HepG2 (cell line): Measurements from ENCODE around the gene CENPP. TPM values are rescaled to one million over a fixed set of nuclear protein-coding genes. Genes with fewer than 3 reads are reported as not detected.

ENCODE experiments used
- ATAC-seq: fragments of 200-7000 bp; cut with Tn5 transposase; 3 replicates; pipeline ENCODE4 v1.9.1; 2020; ENCODE audit warnings: mild to moderate bottlenecking, moderate library complexity
- BruUV-seq: library from RNA; stranded (reverse); fragments of 400-500 nt; replicated peaks from 2 replicates; lab custom pipeline; 2021; lab: Mats Ljungman, UMichigan
- CTCF ChIA-PET: fragments of 300-600 bp; formaldehyde crosslinking; extraction: SDS; loops from one replicate; lab custom pipeline; 2021; ENCODE audit warnings: low total read pairs, inconsistent platforms, low intra/inter-chr PET ratio; lab: Yijun Ruan, JAX
- POLR2A ChIA-PET: fragments of 350-600 bp; sonication (Branson Sonifier 250); formaldehyde crosslinking; loops from one replicate; lab custom pipeline; 2020; ENCODE audit warnings: antibody characterized with exemption, inconsistent platforms; lab: Yijun Ruan, JAX
- DNase-seq: peaks from one replicate; pipeline ENCODE4 v3.0.0-alpha.2; 2015; ENCODE audit warnings: low spot score
- FAIRE-seq: peaks from 3 replicates; lab custom pipeline; 2011; peaks lifted over from hg19 to GRCh38; lab: Jason Lieb, UNC
- H2AFZ ChIP-seq: one replicate; pipeline ENCODE4 v1.6.1; 2011; ENCODE audit warnings: low read length, inconsistent platforms
- H3K27ac ChIP-seq: fragments of 300-600 bp; 3 replicates; pipeline ENCODE4 v1.8.0; 2011; ENCODE audit warnings: mixed run types, mild to moderate bottlenecking, mixed read lengths, low read length, inconsistent platforms; ENCODE audit not compliant: insufficient read depth; ENCODE audit errors: extremely low read length
- H3K27me3 ChIP-seq, 2 experiments: fragments of 200-600 bp in 1 of 2; 2 replicates in 1 of 2; 3 replicates in 1 of 2; pipeline versions ENCODE4 v1.6.0 to v1.8.0; 2011; ENCODE audit warnings: low read length in 2 of 2, mild to moderate bottlenecking in 2 of 2, moderate library complexity in 2 of 2, inconsistent platforms in 1 of 2; ENCODE audit not compliant: insufficient read depth in 2 of 2, control insufficient read depth in 1 of 2
- H3K36me3 ChIP-seq, 2 experiments: fragments of 200-600 bp in 1 of 2; replicated peaks in 1 of 2; 2 replicates in 1 of 2; 3 replicates in 1 of 2; pipeline versions ENCODE4 v1.5.1 to v1.8.0; 2011; ENCODE audit warnings: low read length in 2 of 2, inconsistent platforms in 1 of 2; ENCODE audit not compliant: insufficient read depth in 2 of 2, control insufficient read depth in 1 of 2
- H3K4me1 ChIP-seq: 2 replicates; pipeline ENCODE4 v1.5.1; 2012; ENCODE audit warnings: low read length, inconsistent platforms; ENCODE audit not compliant: insufficient read depth
- H3K4me2 ChIP-seq: 2 replicates; pipeline ENCODE4 v1.6.0; 2011; ENCODE audit warnings: low read depth, low read length, inconsistent platforms
- H3K4me3 ChIP-seq, 3 experiments: fragments of 200-600 bp in 1 of 3; sonication (generic), shearing (Covaris generic) in 1 of 3; replicated peaks in 1 of 3; 2 replicates each; pipeline ENCODE4 v1.5.1; 2011 to 2016; ENCODE audit warnings: low read length in 3 of 3, inconsistent platforms in 2 of 3, low read depth in 2 of 3, mild to moderate bottlenecking in 2 of 3, control low read depth in 1 of 3, mixed read lengths in 1 of 3; ENCODE audit not compliant: insufficient read depth in 1 of 3
- H3K79me2 ChIP-seq: one replicate; pipeline ENCODE4 v1.6.1; 2011; ENCODE audit warnings: low read length, inconsistent platforms; ENCODE audit not compliant: insufficient read depth
- H3K9ac ChIP-seq: 2 replicates; pipeline ENCODE4 v1.6.0; 2011; ENCODE audit warnings: mild to moderate bottlenecking, low read depth, low read length, inconsistent platforms; ENCODE audit not compliant: insufficient read depth
- H3K9me3 ChIP-seq: 2 replicates; pipeline ENCODE4 v1.5.1; 2012; ENCODE audit warnings: mild to moderate bottlenecking, low read length
- H4K20me1 ChIP-seq: 2 replicates; pipeline ENCODE4 v1.6.0; 2011; ENCODE audit warnings: inconsistent platforms, mild to moderate bottlenecking, low read length, moderate library complexity; ENCODE audit not compliant: insufficient read depth
- BCL6 ChIP-seq: IDR thresholded peaks from 2 replicates; pipeline ENCODE4 v1.6.1; 2016; ENCODE audit warnings: missing genetic modification reagents, missing compliant biosample characterization
- DNMT3B ChIP-seq: conservative IDR thresholded peaks from 2 replicates; pipeline ENCODE4 v1.6.1; 2016; ENCODE audit warnings: missing biosample characterization, control low read depth
- ETV6 ChIP-seq: sonication (generic); formaldehyde crosslinking; conservative IDR thresholded peaks from 2 replicates; pipeline ENCODE4 v1.4.0; 2020; ENCODE audit warnings: missing genetic modification reagents
- FOXO4 ChIP-seq: sonication (generic); formaldehyde crosslinking; conservative IDR thresholded peaks from 2 replicates; pipeline ENCODE4 v1.8.1; 2023; ENCODE audit warnings: missing genetic modification reagents
- IKZF5 ChIP-seq: IDR thresholded peaks from 2 replicates; pipeline ENCODE4 v1.6.1; 2018; ENCODE audit warnings: missing genetic modification reagents, mild to moderate bottlenecking, missing compliant biosample characterization
- POLR2A ChIP-seq, 2 experiments: IDR thresholded peaks; 2 replicates each; pipeline ENCODE4 v1.6.1; 2011; ENCODE audit warnings: low read depth in 2 of 2, low read length in 2 of 2, mild to moderate bottlenecking in 1 of 2, moderate library complexity in 1 of 2; ENCODE audit not compliant: insufficient read depth in 1 of 2
- REPIN1 ChIP-seq: sonication (generic); formaldehyde crosslinking; IDR thresholded peaks from 2 replicates; pipeline ENCODE4 v1.8.0; 2022; ENCODE audit warnings: missing genetic modification reagents, low read depth, mild to moderate bottlenecking, borderline replicate concordance
- STAT6 ChIP-seq: sonication (generic); formaldehyde crosslinking; IDR thresholded peaks from 2 replicates; pipeline ENCODE4 v1.4.0; 2020; ENCODE audit warnings: missing genetic modification reagents, mild to moderate bottlenecking, borderline replicate concordance
- ZNF207 ChIP-seq: fragments of 450-650 bp; IDR thresholded peaks from 2 replicates; pipeline ENCODE4 v1.6.1; 2016; ENCODE audit warnings: antibody characterized with exemption, borderline replicate concordance
- ZNF552 ChIP-seq: sonication (generic); formaldehyde crosslinking; IDR thresholded peaks from 2 replicates; pipeline ENCODE4 v1.9.0; 2022; ENCODE audit warnings: missing genetic modification reagents, mild to moderate bottlenecking, borderline replicate concordance
- ZNF572 ChIP-seq: sonication (generic); formaldehyde crosslinking; IDR thresholded peaks from 2 replicates; pipeline ENCODE4 v1.5.1; 2020; ENCODE audit warnings: mild to moderate bottlenecking, missing genetic modification reagents
- ZNF770 ChIP-seq: sonication (generic); formaldehyde crosslinking; IDR thresholded peaks from 2 replicates; pipeline ENCODE4 v1.5.0; 2020; ENCODE audit warnings: mild to moderate bottlenecking, missing genetic modification reagents
- WGBS: methylation state at CpG from one replicate; pipeline ENCODE4 v1.1.6; 2017; ENCODE audit warnings: low lambda C conversion rate; 5-methylcytosine and 5-hydroxymethylcytosine counted together
- in situ Hi-C: cut with HindIII; loops from 2 replicates; pipeline ENCODE4 v1.10.0; 2017; ENCODE audit warnings: low pct_unique_long_range_greater_than_20kb; ENCODE audit not compliant: extremely low pct_ligation_motif_present
- intact Hi-C: fragments of 100-400 bp; cut with micrococcal nuclease; formaldehyde crosslinking; loops from one replicate; pipeline ENCODE4 v1.10.0; 2022; ENCODE audit not compliant: unreplicated experiment
- polyA plus RNA-seq, 8 experiments: library from polyadenylated mRNA; depleted of rRNA in 3 of 8; stranded (reverse) in 7 of 8; unstranded in 1 of 8; fragments of >200 nt; fragmentation: Illumina TruSeq in 4 of 8; extraction: Trizol in 4 of 8; gene quantifications; 2 replicates each; pipeline versions ENCODE4 v1.2.1 to v1.2.3, GENCODE V29; 2011 to 2016; ENCODE audit warnings: low read depth in 4 of 8, missing spikeins in 1 of 8, mixed read lengths in 1 of 8; ENCODE audit not compliant: insufficient read depth in 1 of 8
- total RNA-seq, 5 experiments: library from RNA; depleted of rRNA; stranded (reverse); fragments of >200 nt; fragmentation: Illumina TruSeq; extraction: Trizol; gene quantifications; 2 replicates each; pipeline ENCODE4 v1.2.3, GENCODE V29; 2016; ENCODE audit warnings: low read depth in 1 of 5

CENPP gene
- total and polyA plus RNA-seq, 2 of the 13 experiments (the other 11 are each of a cell fraction or from before 2014, with no cell fraction given): 2.0 to 11.4 TPM

- Histone ChIP-seq H4K20me1 (no peaks in the 10 kb centered on the region), H3K27ac (no peak overlapping the region)
- 84% methylated on average over 3 of the region's 3 CpGs for WGBS
- intact Hi-C loops: no loop called here
- no TSS peak for BruUV-seq
- TF ChIP-seq POLR2A (IDR thresholded peaks at IDR 0.05; ENCODE audit: insufficient read depth in 1 of 2, low read depth in 2 of 2, low read length in 2 of 2) (no peak), FOXO4 (no peak), DNMT3B (CRISPR knock-in tag) (no peak)
- TF ChIP-seq, all 625 proteins: peak for 0
- Histone ChIP-seq H3K9me3 (no peaks in the 10 kb centered on the region), H3K9ac (no peak overlapping the region), H3K79me2 (no peaks in the 10 kb centered on the region), H3K4me3 (no peak overlapping the region), H3K27me3 (no peaks in the 10 kb centered on the region), H2AFZ (no peak overlapping the region), H3K4me2 (no peak overlapping the region), H3K36me3 (no peaks in the 10 kb centered on the region), H3K4me1 (no peaks in the 10 kb centered on the region)
- DNase-seq (no peak), ATAC-seq (no peak), FAIRE-seq (no peak)
- ChIA-PET CTCF (no interaction called here), POLR2A (no interaction called here)
- in situ Hi-C loops: no loop called here
Observed at GRCh38 chr9:92463984-92464383, 138.2 kb downstream of the CENPP start.

GRCh38 chr9:92467041-92467440, 141.3 kb downstream of the CENPP start:
- Histone ChIP-seq H3K36me3 (no peaks in the 10 kb centered on the region), H3K9ac (no peak overlapping the region), H3K4me1 (no peaks in the 10 kb centered on the region), H3K27me3 (no peaks in the 10 kb centered on the region), H3K4me3 (no peak overlapping the region), H3K27ac (no peak overlapping the region), H4K20me1 (no peaks in the 10 kb centered on the region), H3K4me2 (no peak overlapping the region), H3K9me3 (no peaks in the 10 kb centered on the region), H2AFZ (no peak overlapping the region), H3K79me2 (no peaks in the 10 kb centered on the region)
- BruUV-seq: no TSS peak
- POLR2A ChIA-PET: no interaction called here
- ATAC-seq (no peak), FAIRE-seq (no peak), DNase-seq (no peak)
- intact Hi-C loops: no loop called here
- CTCF ChIA-PET: no interaction called here
- in situ Hi-C loops: no loop called here
- WGBS: 82% methylated on average over 1 of the region's 1 CpG
- TF ChIP-seq IKZF5 (no peak), ETV6 (CRISPR knock-in tag) (no peak), STAT6 (CRISPR knock-in tag) (no peak), ZNF770 (no peak), REPIN1 (CRISPR knock-in tag) (no peak), ZNF552 (CRISPR knock-in tag) (no peak), ZNF572 (CRISPR knock-in tag) (no peak), ZNF207 (no peak), BCL6 (CRISPR knock-in tag) (no peak)
